ENCODE measurements around the gene MAPK12.

DNA sequence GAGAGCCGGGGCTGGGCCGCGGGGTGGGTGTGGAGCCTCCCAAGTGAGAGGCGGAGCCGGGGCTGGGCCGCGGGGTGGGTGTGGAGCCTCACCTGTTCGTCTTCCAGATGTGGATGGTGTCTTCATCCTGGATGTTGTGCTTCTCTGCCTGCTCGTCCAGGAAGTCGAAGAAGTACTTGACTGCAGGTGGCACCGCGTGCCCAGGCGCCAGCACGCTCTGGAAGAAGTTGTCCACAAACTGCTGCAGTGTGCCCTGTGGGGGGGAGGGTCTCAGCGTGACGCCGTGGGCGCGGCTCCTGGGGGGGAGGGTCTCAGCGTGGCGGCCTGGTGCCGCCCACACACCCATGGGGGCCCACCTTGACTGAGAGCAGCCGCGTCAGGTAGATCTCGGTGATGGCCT lies 16.3 kb upstream of the MAPK12 start:
- no peak for TF ChIP-seq POLR2A (IDR thresholded peaks at IDR 0.05)
- TF ChIP-seq, protein P1, sequence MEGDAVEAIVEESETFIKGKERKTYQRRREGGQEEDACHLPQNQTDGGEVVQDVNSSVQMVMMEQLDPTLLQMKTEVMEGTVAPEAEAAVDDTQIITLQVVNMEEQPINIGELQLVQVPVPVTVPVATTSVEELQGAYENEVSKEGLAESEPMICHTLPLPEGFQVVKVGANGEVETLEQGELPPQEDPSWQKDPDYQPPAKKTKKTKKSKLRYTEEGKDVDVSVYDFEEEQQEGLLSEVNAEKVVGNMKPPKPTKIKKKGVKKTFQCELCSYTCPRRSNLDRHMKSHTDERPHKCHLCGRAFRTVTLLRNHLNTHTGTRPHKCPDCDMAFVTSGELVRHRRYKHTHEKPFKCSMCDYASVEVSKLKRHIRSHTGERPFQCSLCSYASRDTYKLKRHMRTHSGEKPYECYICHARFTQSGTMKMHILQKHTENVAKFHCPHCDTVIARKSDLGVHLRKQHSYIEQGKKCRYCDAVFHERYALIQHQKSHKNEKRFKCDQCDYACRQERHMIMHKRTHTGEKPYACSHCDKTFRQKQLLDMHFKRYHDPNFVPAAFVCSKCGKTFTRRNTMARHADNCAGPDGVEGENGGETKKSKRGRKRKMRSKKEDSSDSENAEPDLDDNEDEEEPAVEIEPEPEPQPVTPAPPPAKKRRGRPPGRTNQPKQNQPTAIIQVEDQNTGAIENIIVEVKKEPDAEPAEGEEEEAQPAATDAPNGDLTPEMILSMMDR (IDR thresholded peaks at IDR 0.05): no peak

All from Peyer's patch (tissue), 4 donors.